Measurements from ENCODE around the gene CABLES2. TPM values are rescaled to one million over a fixed set of nuclear protein-coding genes. Genes with fewer than 3 reads are reported as not detected.

The CABLES2 gene
- total and polyA plus RNA-seq, 9 of the 15 experiments (the other 6 are each of a cell fraction or from before 2014, with no cell fraction given): 0.46 to 4.2 (median 1.6) TPM

DNA sequence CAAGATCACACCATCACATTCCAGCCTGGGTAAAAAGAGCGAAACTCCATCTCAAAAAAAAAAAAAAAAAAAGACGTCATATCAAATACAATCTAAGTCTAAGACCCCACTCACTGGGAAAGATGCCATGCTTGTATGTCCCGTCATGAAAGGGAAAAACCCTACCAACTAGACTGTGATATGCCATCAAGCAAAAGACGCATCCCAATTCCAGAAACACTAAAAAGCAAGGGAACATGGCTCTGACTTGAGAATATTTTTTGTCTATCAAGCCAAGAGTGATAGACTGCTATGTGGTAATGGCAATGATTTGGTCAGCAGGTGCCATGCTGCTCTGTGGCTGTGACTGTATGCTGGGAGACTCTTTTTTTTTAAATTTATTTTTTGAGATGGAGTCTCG, 63.0 kb downstream of the CABLES2 start:
- H3K9me1 ChIP-seq (ENCODE audit: control insufficient read depth, insufficient read depth, low read length): no peaks in the 10 kb centered on the region
- no peak for FAIRE-seq
- no peaks in the 10 kb centered on the region for H3K9me3 ChIP-seq (replicated peaks; ENCODE audit: control insufficient read depth, insufficient read depth, low read depth, low read length)
- no peak for DNase-seq (ENCODE audit: extremely low read depth in 1 of 4, low spot score in 3 of 4)
- no peaks in the 10 kb centered on the region for H3K79me2 ChIP-seq (ENCODE audit: control insufficient read depth, insufficient read depth, low read length)
- peaks cover 0 to 4% of the 10 kb centered on the region in 2 experiments; a peak in 1 of 5 replicates for H3K4me1 ChIP-seq (replicated peaks in 1 of 2; ENCODE audit: control insufficient read depth in 2 of 2, insufficient read depth in 2 of 2, low read length in 2 of 2)
- intact Hi-C loops (cut with micrococcal nuclease): no loop called here
- ChIA-PET POLR2A (interaction anchor here (1.2 kb wide), 1 partner anchor 10 kb away, joined by 3 read pairs; no protein-coding TSS in a partner anchor), CTCF (ENCODE audit: low intra/inter-chr PET ratio) (no interaction called here)
- H3K9ac ChIP-seq (ENCODE audit: insufficient read depth in 1 of 2, low read depth in 2 of 2, low read length in 2 of 2): no peak overlapping the region
- no peak overlapping the region for H2AFZ ChIP-seq (ENCODE audit: low read depth, low read length)
- H4K20me1 ChIP-seq (replicated peaks; ENCODE audit: control insufficient read depth, insufficient read depth, low read length): no peaks in the 10 kb centered on the region
- TF ChIP-seq SUPT5H (IDR thresholded peaks at IDR 0.05) (0 out of 2 replicates have a peak, but pooled peaks have one; percentile 29), ZNF717 (CRISPR knock-in tag; IDR thresholded peaks at IDR 0.05) (no peak)
- H3K36me3 ChIP-seq (ENCODE audit: control insufficient read depth, insufficient read depth, low read length): peaks cover 63% of the 10 kb centered on the region
- WGBS (ENCODE audit: insufficient coverage, low coverage, missing lambda C conversion rate): 92% methylated on average over 5 of the region's 5 CpGs
- H3K27me3 ChIP-seq (ENCODE audit: control insufficient read depth in 2 of 2, insufficient read depth in 2 of 2, low read length in 2 of 2): no peaks in the 10 kb centered on the region
- H3K27ac ChIP-seq (ENCODE audit: extremely low read depth, low read depth, low read length): no peak overlapping the region
- no TSS peak for BruUV-seq (replicated peaks)
- in situ Hi-C loops (cut with MboI): no loop called here
- H3K4me3 ChIP-seq: no peak overlapping the region
- no peak for ATAC-seq
- no peak overlapping the region for H3K4me2 ChIP-seq (ENCODE audit: insufficient read depth, low read length)

DNA sequence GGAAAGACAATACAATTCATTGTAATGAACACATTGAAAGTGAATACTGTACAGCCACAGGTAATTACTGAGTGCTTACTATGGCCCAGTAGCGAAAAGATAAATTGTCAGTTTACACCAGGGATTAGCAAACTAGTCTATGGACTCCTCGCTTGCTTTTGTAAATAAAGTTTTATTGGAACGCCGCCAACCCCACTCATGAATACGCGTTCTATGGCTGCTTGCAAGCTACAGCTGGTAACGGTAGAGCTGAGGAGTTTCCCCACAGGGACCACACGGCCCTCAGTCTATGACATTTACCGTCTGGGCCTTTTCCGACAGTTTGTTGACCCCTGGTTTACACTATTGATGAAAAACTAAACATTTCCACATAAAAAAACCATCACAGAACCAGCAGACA, 64.2 kb downstream of the CABLES2 start:
- whole genome bisulfite sequencing (ENCODE audit: insufficient coverage, low coverage, missing lambda C conversion rate): 77% methylated on average over 10 of the region's 10 CpGs
- TF ChIP-seq, protein P1, sequence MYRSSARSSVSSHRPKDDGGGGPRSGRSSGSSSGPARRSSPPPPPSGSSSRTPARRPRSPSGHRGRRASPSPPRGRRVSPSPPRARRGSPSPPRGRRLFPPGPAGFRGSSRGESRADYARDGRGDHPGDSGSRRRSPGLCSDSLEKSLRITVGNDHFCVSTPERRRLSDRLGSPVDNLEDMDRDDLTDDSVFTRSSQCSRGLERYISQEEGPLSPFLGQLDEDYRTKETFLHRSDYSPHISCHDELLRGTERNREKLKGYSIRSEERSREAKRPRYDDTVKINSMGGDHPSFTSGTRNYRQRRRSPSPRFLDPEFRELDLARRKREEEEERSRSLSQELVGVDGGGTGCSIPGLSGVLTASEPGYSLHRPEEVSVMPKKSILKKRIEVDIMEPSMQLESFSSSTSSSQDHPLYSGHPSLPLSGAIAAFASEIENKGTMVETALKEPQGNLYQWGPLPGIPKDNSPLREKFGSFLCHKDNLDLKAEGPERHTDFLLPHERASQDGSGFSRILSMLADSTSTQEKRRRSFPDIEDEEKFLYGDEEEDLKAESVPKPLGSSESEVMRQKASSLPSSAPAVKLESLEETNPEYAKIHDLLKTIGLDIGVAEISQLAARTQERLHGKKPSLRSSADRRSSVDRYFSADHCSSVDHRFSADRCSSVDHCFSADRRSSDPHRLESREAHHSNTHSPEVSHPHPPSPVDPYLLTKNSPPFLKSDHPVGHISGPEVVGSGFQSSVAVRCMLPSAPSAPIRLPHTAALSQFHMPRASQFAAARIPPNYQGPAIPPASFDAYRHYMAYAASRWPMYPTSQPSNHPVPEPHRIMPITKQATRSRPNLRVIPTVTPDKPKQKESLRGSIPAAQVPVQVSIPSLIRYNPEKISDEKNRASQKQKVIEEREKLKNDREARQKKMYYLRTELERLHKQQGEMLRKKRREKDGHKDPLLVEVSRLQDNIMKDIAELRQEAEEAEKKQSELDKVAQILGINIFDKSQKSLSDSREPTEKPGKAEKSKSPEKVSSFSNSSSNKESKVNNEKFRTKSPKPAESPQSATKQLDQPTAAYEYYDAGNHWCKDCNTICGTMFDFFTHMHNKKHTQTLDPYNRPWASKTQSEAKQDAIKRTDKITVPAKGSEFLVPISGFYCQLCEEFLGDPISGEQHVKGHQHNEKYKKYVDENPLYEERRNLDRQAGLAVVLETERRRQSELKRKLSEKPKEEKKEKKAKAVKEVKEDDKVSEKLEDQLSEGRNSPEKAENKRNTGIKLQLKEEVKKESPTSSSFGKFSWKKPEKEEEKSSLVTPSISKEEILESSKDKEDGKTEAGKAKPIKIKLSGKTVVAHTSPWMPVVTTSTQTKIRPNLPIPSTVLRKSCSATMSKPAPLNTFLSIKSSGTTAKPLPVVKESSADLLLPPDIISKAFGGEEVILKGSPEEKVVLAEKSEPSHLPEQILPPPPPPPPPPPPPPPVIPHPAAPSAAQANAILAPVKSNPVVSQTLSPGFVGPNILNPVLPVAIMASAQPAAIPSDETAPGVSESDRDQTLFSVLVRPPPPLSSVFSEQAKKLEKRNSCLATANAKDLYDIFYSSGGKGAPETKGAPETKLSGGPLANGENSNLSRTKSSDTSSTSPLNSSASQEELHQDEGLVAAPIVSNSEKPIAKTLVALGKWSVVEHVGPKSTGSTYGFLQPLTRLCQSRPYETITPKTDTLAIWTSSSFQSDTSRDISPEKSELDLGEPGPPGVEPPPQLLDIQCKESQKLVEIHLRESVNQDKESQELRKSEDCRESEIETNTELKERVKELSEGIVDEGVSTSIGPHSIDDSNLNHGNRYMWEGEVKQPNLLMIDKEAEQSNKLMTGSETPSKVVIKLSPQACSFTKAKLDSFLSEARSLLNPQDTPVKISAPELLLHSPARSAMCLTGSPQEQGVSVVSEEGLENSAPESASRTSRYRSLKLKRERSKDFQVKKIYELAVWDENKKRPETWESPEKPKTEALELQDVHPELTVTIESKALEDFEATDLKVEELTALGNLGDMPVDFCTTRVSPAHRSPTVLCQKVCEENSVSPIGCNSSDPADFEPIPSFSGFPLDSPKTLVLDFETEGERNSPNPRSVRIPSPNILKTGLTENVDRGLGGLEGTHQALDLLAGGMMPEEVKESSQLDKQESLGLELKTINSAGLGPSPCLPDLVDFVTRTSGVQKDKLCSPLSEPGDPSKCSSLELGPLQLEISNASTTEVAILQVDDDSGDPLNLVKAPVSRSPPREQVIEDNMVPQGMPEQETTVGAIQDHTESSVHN (IDR thresholded peaks at IDR 0.05; ENCODE audit: borderline replicate concordance in 1 of 2, low read depth in 1 of 2): no peak
- TF ChIP-seq GABPA (tag; conservative IDR thresholded peaks at IDR 0.05; ENCODE audit: low read depth) (no peak), NFIC (IDR thresholded peaks at IDR 0.05) (peak; percentile 77), ZBTB7A (IDR thresholded peaks at IDR 0.05; ENCODE audit: borderline replicate concordance, control insufficient read depth, low read depth, low read length) (no peak)

More for the DNA sequence above, 64.2 kb downstream of the CABLES2 start:
- H3K4me2 ChIP-seq (ENCODE audit: insufficient read depth, low read length): no peak overlapping the region
- H3K9me1 ChIP-seq (ENCODE audit: control insufficient read depth, insufficient read depth, low read length): no peaks in the 10 kb centered on the region
- no peaks in the 10 kb centered on the region for H3K79me2 ChIP-seq (ENCODE audit: control insufficient read depth, insufficient read depth, low read length)
- H3K27ac ChIP-seq (ENCODE audit: extremely low read depth, low read depth, low read length): no peak overlapping the region
- intact Hi-C loops (cut with micrococcal nuclease): no loop called here
- BruUV-seq (replicated peaks): no TSS peak
- no peak overlapping the region for H3K4me3 ChIP-seq
- no peak overlapping the region for H3K9ac ChIP-seq (ENCODE audit: insufficient read depth in 1 of 2, low read depth in 2 of 2, low read length in 2 of 2)
- no peaks in the 10 kb centered on the region for H3K27me3 ChIP-seq (ENCODE audit: control insufficient read depth in 2 of 2, insufficient read depth in 2 of 2, low read length in 2 of 2)
- ATAC-seq: no peak
- no peak for DNase-seq (ENCODE audit: extremely low read depth in 1 of 4, low spot score in 3 of 4)
- CTCF ChIA-PET (ENCODE audit: low intra/inter-chr PET ratio): no interaction called here
- POLR2A ChIA-PET: no interaction called here
- no peaks in the 10 kb centered on the region for H4K20me1 ChIP-seq (replicated peaks; ENCODE audit: control insufficient read depth, insufficient read depth, low read length)
- FAIRE-seq: peak; percentile 6
- H3K4me1 ChIP-seq (replicated peaks in 1 of 2; ENCODE audit: control insufficient read depth in 2 of 2, insufficient read depth in 2 of 2, low read length in 2 of 2): peaks cover 0 to 4% of the 10 kb centered on the region in 2 experiments; a peak in 1 of 5 replicates
- peaks cover 68% of the 10 kb centered on the region for H3K36me3 ChIP-seq (ENCODE audit: control insufficient read depth, insufficient read depth, low read length)
- no peak overlapping the region for H2AFZ ChIP-seq (ENCODE audit: low read depth, low read length)
- in situ Hi-C loops (cut with MboI): no loop called here
- no peaks in the 10 kb centered on the region for H3K9me3 ChIP-seq (replicated peaks; ENCODE audit: control insufficient read depth, insufficient read depth, low read depth, low read length)

All from K562 (cell line).